Endothelial cell of umbilical vein (primary cell): ENCODE data around the gene GORASP2. TPM values are rescaled to one million over a fixed set of nuclear protein-coding genes. Genes with fewer than 3 reads are reported as not detected.

Source experiments
- BruUV-seq: library from RNA; stranded (reverse); fragments of 400-500 nt; replicated peaks from 2 replicates; lab custom pipeline; 2021; lab: Mats Ljungman, UMichigan
- CTCF ChIA-PET: fragments of 300-600, 350-600 bp; sonication (Branson Sonifier 250); formaldehyde crosslinking; loops from one replicate; lab custom pipeline; 2021; ENCODE audit warnings: antibody characterized with exemption, inconsistent platforms; lab: Charles Lee
- POLR2A ChIA-PET: fragments of 300-600, 350-600 bp; sonication (Branson Sonifier 250); formaldehyde crosslinking; loops from one replicate; lab custom pipeline; 2021; ENCODE audit warnings: antibody characterized with exemption, inconsistent platforms; lab: Charles Lee
- DNase-seq: peaks from one replicate; pipeline ENCODE4 v3.0.0-alpha.2; 2011; ENCODE audit warnings: low read depth, low spot score
- FAIRE-seq: peaks from 2 replicates; lab custom pipeline; 2011; peaks lifted over from hg19 to GRCh38; lab: Jason Lieb, UNC
- H2AFZ ChIP-seq: 2 replicates; pipeline ENCODE4 v1.6.0; 2012; ENCODE audit warnings: low read depth, low read length, control low read depth, inconsistent platforms
- H3K27ac ChIP-seq: 2 replicates; pipeline ENCODE4 v1.5.1; 2011; ENCODE audit warnings: low read depth, mild to moderate bottlenecking, control low read depth, low read length, moderate library complexity; ENCODE audit not compliant: insufficient read depth
- H3K27me3 ChIP-seq, 2 experiments: 2 replicates each; pipeline versions ENCODE4 v1.6.0 to v1.6.1; 2011; ENCODE audit warnings: low read length in 2 of 2, mixed read lengths in 1 of 2; ENCODE audit not compliant: control insufficient read depth in 2 of 2, insufficient read depth in 2 of 2
- H3K36me3 ChIP-seq, 2 experiments: 2 replicates in 1 of 2; 3 replicates in 1 of 2; pipeline ENCODE4 v1.5.1; 2011; ENCODE audit warnings: low read length in 2 of 2, mild to moderate bottlenecking in 1 of 2, moderate library complexity in 1 of 2; ENCODE audit not compliant: control insufficient read depth in 2 of 2, insufficient read depth in 2 of 2; ENCODE audit errors: extremely low read depth in 1 of 2
- H3K4me1 ChIP-seq: 3 replicates; pipeline ENCODE4 v1.5.1; 2011; ENCODE audit warnings: mild to moderate bottlenecking, low read length; ENCODE audit not compliant: control insufficient read depth, insufficient read depth; ENCODE audit errors: extremely low read depth
- H3K4me2 ChIP-seq: 2 replicates; pipeline ENCODE4 v1.6.1; 2011; ENCODE audit warnings: low read length, control low read depth, mixed read lengths; ENCODE audit not compliant: insufficient read depth
- H3K4me3 ChIP-seq, 3 experiments: fragments of 200-600 bp in 1 of 3; sonication (generic), shearing (Covaris generic) in 1 of 3; replicated peaks in 1 of 3; 2 replicates each; pipeline ENCODE4 v1.5.1; 2011 to 2016; ENCODE audit warnings: control low read depth in 3 of 3, low read length in 3 of 3, mild to moderate bottlenecking in 2 of 3, inconsistent platforms in 1 of 3, low read depth in 1 of 3, moderate library complexity in 1 of 3; ENCODE audit not compliant: insufficient read depth in 1 of 3
- H3K79me2 ChIP-seq: 2 replicates; pipeline ENCODE4 v1.6.0; 2012; ENCODE audit warnings: low read length, inconsistent platforms; ENCODE audit not compliant: control insufficient read depth, insufficient read depth
- H3K9ac ChIP-seq: replicated peaks from 2 replicates; pipeline ENCODE3; 2011; ENCODE audit warnings: low read length, control low read depth; ENCODE audit not compliant: insufficient read depth; ENCODE audit errors: extremely low read depth
- H3K9me1 ChIP-seq: replicated peaks from 3 replicates; pipeline ENCODE4 v1.6.0; 2011; ENCODE audit warnings: mild to moderate bottlenecking, low read length; ENCODE audit not compliant: control insufficient read depth, insufficient read depth; ENCODE audit errors: extremely low read depth
- H3K9me3 ChIP-seq: replicated peaks from 2 replicates; pipeline ENCODE4 v1.5.1; 2012; ENCODE audit warnings: low read length, inconsistent platforms; ENCODE audit not compliant: control insufficient read depth, insufficient read depth
- H4K20me1 ChIP-seq: replicated peaks from 2 replicates; pipeline ENCODE3; 2011; ENCODE audit warnings: mild to moderate bottlenecking, low read length; ENCODE audit not compliant: control insufficient read depth, insufficient read depth; ENCODE audit errors: extremely low read depth
- CTCF ChIP-seq, 2 donors: IDR thresholded peaks; 1 replicate in 1 of 2; 2 replicates in 1 of 2; pipeline ENCODE4 v1.5.1; 2011; ENCODE audit warnings: low read length in 2 of 2, mild to moderate bottlenecking in 2 of 2, moderate library complexity in 2 of 2, control low read depth in 1 of 2, inconsistent platforms in 1 of 2, low read depth in 1 of 2; ENCODE audit not compliant: insufficient read depth in 1 of 2; ENCODE audit errors: extremely low read depth in 1 of 2
- EZH2 ChIP-seq: IDR thresholded peaks from 2 replicates; pipeline ENCODE4 v1.6.1; 2012; ENCODE audit warnings: borderline replicate concordance, low read depth, mild to moderate bottlenecking, moderate library complexity, low read length, inconsistent platforms; ENCODE audit not compliant: severe bottlenecking
- FOS ChIP-seq: IDR thresholded peaks from 2 replicates; pipeline ENCODE4 v1.6.1; 2011; ENCODE audit warnings: mild to moderate bottlenecking, low read length, moderate library complexity, borderline replicate concordance; ENCODE audit not compliant: insufficient read depth
- GATA2 ChIP-seq: IDR thresholded peaks from 2 replicates; pipeline ENCODE4 v1.7.0; 2011; ENCODE audit warnings: low read depth, mild to moderate bottlenecking, moderate library complexity, mixed read lengths, low read length; ENCODE audit not compliant: insufficient read length, insufficient read depth
- JUN ChIP-seq: IDR thresholded peaks from 2 replicates; pipeline ENCODE4 v1.6.1; 2011; ENCODE audit warnings: borderline replicate concordance, low read depth; ENCODE audit not compliant: insufficient read length, insufficient read depth
- MAX ChIP-seq: IDR thresholded peaks from 2 replicates; pipeline ENCODE4 v1.6.1; 2011; ENCODE audit not compliant: insufficient read depth, insufficient read length
- MYC ChIP-seq: IDR thresholded peaks from one replicate; pipeline ENCODE4 v1.6.1; 2011; ENCODE audit warnings: mild to moderate bottlenecking, low read depth, low read length
- POLR2A ChIP-seq: IDR thresholded peaks from 2 replicates; pipeline ENCODE4 v1.6.1; 2012; ENCODE audit warnings: low read depth, mild to moderate bottlenecking, control low read depth, low read length
- POLR2AphosphoS5 ChIP-seq: IDR thresholded peaks from 2 replicates; pipeline ENCODE4 v1.6.1; 2012; ENCODE audit warnings: low read depth, mild to moderate bottlenecking, control low read depth, low read length, moderate library complexity; ENCODE audit not compliant: insufficient read depth
- dilution Hi-C: fragments of 300-500 bp; cut with MboI; formaldehyde crosslinking; loops from one replicate; pipeline ENCODE4 v1.15.0; 2019; ENCODE audit warnings: low sequenced_read_pairs; ENCODE audit not compliant: extremely low pct_ligation_motif_present
- intact Hi-C: fragments of 100-400 bp; cut with micrococcal nuclease; formaldehyde crosslinking; loops from one replicate; pipeline ENCODE4 v1.10.0; 2022
- polyA plus RNA-seq, 4 experiments: library from polyadenylated mRNA; depleted of rRNA in 3 of 4; stranded (reverse) in 3 of 4; unstranded in 1 of 4; fragments of >200 nt; gene quantifications; 2 replicates each; pipeline versions ENCODE4 v1.2.1 to v1.2.3, GENCODE V29; 2011 to 2012; ENCODE audit warnings: missing spikeins in 1 of 4
- total RNA-seq: library from RNA; stranded (reverse); gene quantifications from 2 replicates; pipeline ENCODE4 v1.2.3, GENCODE V29; 2021

Gene GORASP2
- total and polyA plus RNA-seq, 2 donors (not counting 3 experiments of a cell fraction or from before 2014, with no cell fraction given), result 104 to 245 TPM

- H3K4me3 ChIP-seq, result no peak overlapping the region
- H3K36me3 ChIP-seq, result peaks cover 23 to 25% of the 10 kb centered on the region in 2 experiments
- H2AFZ ChIP-seq, result no peak overlapping the region
- H3K9ac ChIP-seq, result no peak overlapping the region
- H3K4me2 ChIP-seq, result no peak overlapping the region
- intact Hi-C loops (no loop called here), dilution Hi-C loops (no loop called here)
- H4K20me1 ChIP-seq, result peaks cover 2% of the 10 kb centered on the region
- no peaks in the 10 kb centered on the region for H3K9me1 ChIP-seq
- DNase-seq (no peak), FAIRE-seq (no peak)
- no peaks in the 10 kb centered on the region for H3K9me3 ChIP-seq
- no peaks in the 10 kb centered on the region for H3K27me3 ChIP-seq
- no peak overlapping the region for H3K27ac ChIP-seq
- H3K79me2 ChIP-seq, result peaks cover 39% of the 10 kb centered on the region
- H3K4me1 ChIP-seq, result no peaks in the 10 kb centered on the region
- POLR2A ChIA-PET, result no interaction called here
- BruUV-seq, result no TSS peak
- TF ChIP-seq POLR2AphosphoS5 (no peak), EZH2 (no peak), FOS (no peak), GATA2 (no peak), MAX (no peak), MYC (no peak), JUN (no peak), CTCF (IDR thresholded peaks at IDR 0.05; ENCODE audit: extremely low read depth in 1 of 2, insufficient read depth in 1 of 2, low read depth in 1 of 2, low read length in 2 of 2) (no peak), POLR2A (no peak)
- CTCF ChIA-PET, result interaction anchor here (1.4 kb wide), 1 partner anchor 20 kb away, joined by 7 read pairs; the partner anchor contains the start of gene GORASP2
Observed at GRCh38 chr2:170949415-170949814, 20.4 kb downstream of the GORASP2 start.
